GM21390 (cell line): ENCODE data around the gene SDK1.

Experiments
- ATAC-seq: cut with Tn5 transposase; IDR thresholded peaks from one replicate; pipeline ENCODE4 v1.9.1; 2021; ENCODE audit not compliant: unreplicated experiment

The SDK1 gene

DNA sequence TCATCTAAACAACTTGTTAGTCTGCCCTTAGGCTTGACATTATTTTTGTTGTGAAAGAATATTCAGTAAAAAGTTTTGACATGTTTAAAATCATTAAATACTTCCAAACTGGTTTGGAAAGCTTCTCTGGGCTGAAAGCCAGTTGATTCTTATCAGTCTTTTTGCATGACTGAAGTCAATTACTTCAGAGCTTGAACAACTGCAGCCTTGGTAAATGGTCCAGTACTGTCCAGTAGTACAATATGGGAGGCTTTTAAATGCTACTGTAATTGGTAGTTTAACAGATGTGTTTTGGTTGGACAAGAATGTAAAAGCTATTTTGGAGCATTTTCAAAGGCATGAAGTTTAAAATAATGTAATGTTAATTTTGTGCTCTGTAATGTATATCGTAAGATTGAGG is 103.4 kb downstream of the SDK1 start:
- no peak for ATAC-seq

DNA sequence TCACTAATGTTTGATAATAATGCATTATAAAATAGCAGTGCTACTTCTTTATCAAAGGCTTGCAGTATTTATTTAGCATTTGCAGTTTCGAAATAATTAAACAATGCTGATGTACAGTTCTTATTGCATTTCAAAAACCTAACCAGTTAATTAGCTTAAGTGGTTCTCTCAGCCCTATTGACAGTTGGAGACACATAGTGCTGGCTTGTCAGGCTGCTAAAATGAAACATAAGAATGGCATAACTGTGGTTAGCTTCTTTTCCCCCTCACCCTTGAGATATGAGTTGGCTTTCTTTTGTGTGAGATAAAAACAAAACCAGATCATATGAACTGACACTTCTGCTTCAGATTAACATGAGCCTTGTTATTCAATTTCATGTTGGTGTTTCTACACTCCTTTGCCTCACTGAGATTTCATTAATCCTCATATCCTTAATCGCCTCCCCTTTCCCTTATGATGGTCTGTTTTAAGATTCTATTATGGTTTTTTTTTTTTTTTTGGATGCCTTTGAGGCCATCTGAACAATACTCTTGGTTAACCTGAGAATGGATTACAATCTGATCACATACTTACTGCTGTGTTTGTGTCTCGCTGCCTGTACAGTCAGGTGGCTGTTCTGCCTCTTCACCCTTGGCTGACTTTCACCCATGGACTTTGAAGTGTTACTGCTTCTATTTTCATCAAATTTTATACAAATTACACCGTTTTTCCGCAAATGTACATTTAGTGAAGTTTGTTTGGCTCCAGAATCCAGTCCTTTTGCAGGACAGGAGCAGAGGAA is 108.0 kb downstream of the SDK1 start:
- ATAC-seq: no peak

- no peak for ATAC-seq
These were observed 111.8 kb downstream of the SDK1 start for GRCh38 chr7:3412871-3413270.

DNA sequence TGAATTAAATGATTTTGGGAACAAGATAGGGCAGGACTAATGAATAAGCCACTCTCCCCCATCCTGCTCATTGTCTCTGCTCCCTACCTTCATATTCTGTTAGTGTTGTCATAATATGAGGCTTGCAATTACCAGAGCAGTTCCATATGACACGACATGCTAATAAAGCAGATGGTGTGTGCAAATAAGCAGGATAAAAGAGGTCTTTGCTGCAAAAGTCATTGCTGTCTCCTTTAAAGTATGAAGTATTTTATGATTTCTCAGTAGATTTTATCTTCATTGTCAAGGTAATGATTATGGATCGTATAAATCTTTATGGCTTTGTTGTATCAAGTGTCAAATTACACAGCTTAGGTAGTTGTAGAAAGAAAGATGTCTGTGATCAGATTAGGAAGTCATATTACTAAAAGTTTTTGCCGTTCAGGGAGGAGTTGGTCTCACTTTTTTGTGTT is 114.8 kb downstream of the SDK1 start:
- no peak for ATAC-seq

- ATAC-seq: no peak
These were observed 115.4 kb downstream of the SDK1 start for GRCh38 chr7:3416453-3416852.

- no peak for ATAC-seq
These were observed 124.0 kb downstream of the SDK1 start for GRCh38 chr7:3425087-3425486.

GRCh38 chr7:3426064-3426463 is 125.0 kb downstream of the SDK1 start:
- ATAC-seq: no peak

GRCh38 chr7:3427957-3428356 is 126.9 kb downstream of the SDK1 start:
- no peak for ATAC-seq

GRCh38 chr7:3429981-3430380 is 128.9 kb downstream of the SDK1 start:
- ATAC-seq: no peak

- ATAC-seq: no peak
These were observed 129.5 kb downstream of the SDK1 start for GRCh38 chr7:3430588-3430987.

- ATAC-seq: no peak
These were observed 130.3 kb downstream of the SDK1 start for GRCh38 chr7:3431306-3431705.

DNA sequence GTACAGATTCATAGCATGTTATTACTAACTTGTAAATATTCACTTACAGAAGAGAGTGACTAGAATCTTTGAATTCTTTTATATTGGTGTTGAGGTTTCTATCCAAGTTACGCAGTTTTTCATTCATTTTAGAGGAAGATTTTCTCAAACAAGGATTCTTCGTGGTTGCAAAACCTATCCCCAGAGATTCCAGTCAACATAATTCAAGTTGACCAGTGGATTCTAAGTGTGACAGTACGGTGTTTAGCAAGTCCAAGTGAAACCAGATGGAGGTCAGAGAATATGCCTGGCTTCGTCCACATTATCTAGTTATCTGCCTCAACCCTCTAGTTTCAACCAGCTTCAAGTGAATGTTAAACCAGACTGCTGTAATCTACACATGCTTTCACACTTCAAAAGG is 131.9 kb downstream of the SDK1 start:
- no peak for ATAC-seq

- ATAC-seq: no peak
These were observed 133.6 kb downstream of the SDK1 start for GRCh38 chr7:3434611-3435010.

DNA sequence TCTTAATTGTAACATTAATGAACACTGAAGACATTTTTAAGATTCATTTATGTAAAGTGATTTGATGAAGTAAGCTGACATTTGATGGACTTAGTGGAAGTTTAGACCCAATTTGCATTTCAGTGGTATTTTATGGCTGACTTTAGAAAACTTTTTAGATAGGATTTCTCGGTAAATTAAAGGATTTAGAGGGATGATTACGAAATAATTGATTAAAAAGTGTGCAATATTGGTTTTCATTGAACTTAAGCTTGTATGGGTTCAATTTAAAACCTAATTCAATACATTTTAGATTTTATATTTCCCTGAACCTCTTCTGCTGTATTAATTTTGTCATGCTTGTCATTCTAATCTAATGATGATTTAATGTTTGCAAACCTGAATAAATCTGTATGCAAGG is 135.1 kb downstream of the SDK1 start:
- no peak for ATAC-seq

- ATAC-seq: no peak
These were observed 135.7 kb downstream of the SDK1 start for GRCh38 chr7:3436746-3437145.

DNA sequence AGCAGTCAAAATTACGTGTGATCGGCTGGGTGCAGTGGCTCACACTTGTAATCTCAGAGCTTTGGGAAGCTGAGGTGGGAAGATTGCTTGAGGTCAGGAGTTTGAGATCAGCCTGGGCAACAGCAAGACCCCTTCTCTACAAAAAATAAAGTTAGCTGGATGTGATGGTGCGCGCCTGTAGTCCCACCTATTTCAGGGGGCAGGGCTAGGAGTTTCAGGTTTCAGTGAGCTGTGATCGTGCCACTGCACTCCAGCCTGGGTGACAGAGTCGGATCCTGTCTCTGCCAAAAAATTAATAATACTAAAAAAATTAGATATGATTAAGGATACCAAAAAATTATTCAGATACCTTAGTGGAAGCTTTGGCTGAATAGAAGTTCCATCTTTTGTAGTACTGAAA is 136.4 kb downstream of the SDK1 start:
- ATAC-seq: no peak

- no peak for ATAC-seq
These were observed 137.3 kb downstream of the SDK1 start for GRCh38 chr7:3438352-3438751.

GRCh38 chr7:3439333-3440030 is 138.4 kb downstream of the SDK1 start:
- ATAC-seq: no peak

- no peak for ATAC-seq
These were observed 139.5 kb downstream of the SDK1 start for GRCh38 chr7:3440509-3440908.

DNA sequence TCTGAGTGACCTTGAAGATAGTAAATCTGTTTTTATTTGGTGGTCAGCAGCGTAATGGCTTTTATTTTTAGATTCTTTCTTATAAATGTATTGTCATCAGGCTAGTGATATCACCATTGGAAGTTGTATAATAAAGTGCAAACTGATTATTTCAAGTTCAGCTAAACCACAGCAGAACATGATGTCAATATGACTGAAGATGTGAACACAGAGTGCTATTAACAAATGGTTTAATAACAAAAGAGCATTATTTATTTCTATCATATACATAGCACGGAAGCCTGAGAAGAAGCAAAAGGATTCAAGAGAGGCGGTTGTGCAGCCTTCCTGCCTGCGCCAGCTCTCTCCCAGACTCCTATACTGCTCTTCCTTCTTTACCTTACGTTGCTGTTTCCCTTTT is 142.7 kb downstream of the SDK1 start:
- ATAC-seq: no peak

DNA sequence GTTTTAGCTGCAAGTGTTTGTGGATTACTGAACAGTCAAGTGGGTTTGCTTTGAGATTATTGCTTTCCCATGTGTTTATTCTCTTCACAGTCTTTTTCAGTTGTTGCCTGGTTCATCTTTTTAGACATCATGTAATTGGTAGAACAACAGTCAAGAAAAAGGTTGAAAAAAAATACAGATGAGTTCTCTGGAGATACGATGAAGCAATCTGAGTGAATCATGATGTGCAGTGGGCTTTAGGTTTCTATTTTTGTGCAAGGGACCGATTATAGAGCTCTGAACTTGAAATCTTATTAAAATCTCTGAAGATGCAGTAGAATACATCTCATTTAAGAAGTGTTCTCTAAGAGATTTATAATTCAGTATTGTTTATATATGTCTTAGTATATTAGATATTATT is 145.7 kb downstream of the SDK1 start:
- ATAC-seq: no peak

GRCh38 chr7:3451701-3452100 is 150.6 kb downstream of the SDK1 start:
- no peak for ATAC-seq

- no peak for ATAC-seq
These were observed 152.3 kb downstream of the SDK1 start for GRCh38 chr7:3453398-3453797.
